Upper lobe of left lung (tissue), 4 donors: ENCODE measurements around the gene ANAPC16.

Source experiments
- EP300 ChIP-seq, 4 donors: sonication (generic); formaldehyde crosslinking; IDR thresholded peaks; one replicate each; pipeline ENCODE4 v1.5.1; 2017; ENCODE audit warnings: antibody characterized with exemption in 4 of 4, control low read depth in 2 of 4
- POLR2A ChIP-seq, 4 donors: fragments of 450-650 bp; IDR thresholded peaks; one replicate each; pipeline ENCODE4 v1.5.1; 2016 to 2017; ENCODE audit warnings: antibody characterized with exemption in 4 of 4, mild to moderate bottlenecking in 2 of 4
- POLR2AphosphoS5 ChIP-seq, 2 donors: sonication (generic); formaldehyde crosslinking; IDR thresholded peaks; one replicate each; pipeline ENCODE4 v1.5.1; 2017; ENCODE audit warnings: antibody characterized with exemption in 2 of 2
- TF ChIP-seq, protein P1 (sequence below), 6 experiments: fragments of 450-650 bp in 4 of 6; fragments of 200-600 bp in 2 of 6; sonication (generic) in 2 of 6; IDR thresholded peaks; one replicate each; pipeline ENCODE4 v1.5.1; 2016 to 2019; ENCODE audit warnings: antibody characterized with exemption in 6 of 6

DNA sequence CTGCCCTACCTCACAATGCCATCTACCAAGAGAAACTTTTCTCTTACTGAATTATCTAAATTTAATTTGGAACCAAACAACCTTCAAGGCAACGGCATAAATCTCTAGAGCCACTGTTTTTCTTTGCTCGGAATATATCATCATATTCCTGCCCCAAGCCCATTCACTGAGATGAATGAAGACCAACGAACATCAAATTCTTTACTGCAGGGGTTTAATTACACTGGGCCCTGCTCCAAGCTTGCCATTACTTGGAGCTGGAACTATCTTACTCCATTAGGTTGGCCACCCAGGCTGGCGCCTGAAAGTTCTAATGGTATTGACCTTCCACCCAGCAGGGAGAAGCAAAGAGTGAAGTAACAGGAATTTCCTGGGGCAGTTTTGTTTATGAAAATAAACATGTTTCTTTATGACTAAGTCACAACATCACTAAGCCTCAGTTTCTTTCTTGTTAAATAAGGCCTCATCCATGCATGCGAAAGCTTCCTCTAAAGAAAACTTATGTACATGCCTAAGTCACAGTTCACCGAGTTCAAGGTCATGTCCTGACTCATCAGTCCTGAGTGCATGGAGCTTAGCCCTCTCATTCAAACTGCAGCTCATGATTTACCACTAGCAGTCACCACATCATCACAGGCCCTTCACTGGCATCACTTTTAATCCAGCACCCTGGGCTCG is 42.1 kb upstream of the ANAPC16 start:
- TF ChIP-seq, protein P1, sequence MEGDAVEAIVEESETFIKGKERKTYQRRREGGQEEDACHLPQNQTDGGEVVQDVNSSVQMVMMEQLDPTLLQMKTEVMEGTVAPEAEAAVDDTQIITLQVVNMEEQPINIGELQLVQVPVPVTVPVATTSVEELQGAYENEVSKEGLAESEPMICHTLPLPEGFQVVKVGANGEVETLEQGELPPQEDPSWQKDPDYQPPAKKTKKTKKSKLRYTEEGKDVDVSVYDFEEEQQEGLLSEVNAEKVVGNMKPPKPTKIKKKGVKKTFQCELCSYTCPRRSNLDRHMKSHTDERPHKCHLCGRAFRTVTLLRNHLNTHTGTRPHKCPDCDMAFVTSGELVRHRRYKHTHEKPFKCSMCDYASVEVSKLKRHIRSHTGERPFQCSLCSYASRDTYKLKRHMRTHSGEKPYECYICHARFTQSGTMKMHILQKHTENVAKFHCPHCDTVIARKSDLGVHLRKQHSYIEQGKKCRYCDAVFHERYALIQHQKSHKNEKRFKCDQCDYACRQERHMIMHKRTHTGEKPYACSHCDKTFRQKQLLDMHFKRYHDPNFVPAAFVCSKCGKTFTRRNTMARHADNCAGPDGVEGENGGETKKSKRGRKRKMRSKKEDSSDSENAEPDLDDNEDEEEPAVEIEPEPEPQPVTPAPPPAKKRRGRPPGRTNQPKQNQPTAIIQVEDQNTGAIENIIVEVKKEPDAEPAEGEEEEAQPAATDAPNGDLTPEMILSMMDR (IDR thresholded peaks at IDR 0.05), result no peak
- TF ChIP-seq POLR2A (IDR thresholded peaks at IDR 0.05) (no peak), EP300 (IDR thresholded peaks at IDR 0.05) (no peak), POLR2AphosphoS5 (IDR thresholded peaks at IDR 0.05) (no peak)
